ENCODE data around the gene DTNB. TPM values are rescaled to one million over a fixed set of nuclear protein-coding genes. Genes with fewer than 3 reads are reported as not detected.
"Not testable (repeated sequence)": the region's sequence is repeated elsewhere in the genome, so short reads cannot be mapped to it uniquely, and the experiment has no call there.

Gene DTNB
- total and polyA plus RNA-seq, 12 donors, result 4.7 to 27.5 (median 9.4) TPM

DNA sequence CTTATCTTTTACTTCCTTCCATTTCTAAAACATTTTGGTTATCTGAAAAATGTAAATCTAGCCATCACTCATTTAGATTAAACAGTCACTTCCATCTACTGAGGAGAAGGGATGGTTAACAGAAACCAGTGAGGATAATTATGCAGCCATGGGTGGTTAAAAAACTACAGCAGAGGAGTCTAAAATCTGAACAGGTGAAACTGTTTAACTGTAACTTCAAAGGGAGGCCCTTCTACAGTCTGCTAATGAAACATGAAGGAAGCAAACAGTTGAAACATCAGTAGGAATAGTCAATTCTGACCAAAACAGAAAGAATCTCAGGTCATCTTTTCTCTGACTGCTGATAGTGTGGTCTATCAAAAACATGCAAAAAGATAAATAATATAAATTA is 71.0 kb downstream of the DTNB start:
- TF ChIP-seq CTCF (IDR thresholded peaks at IDR 0.05), result no peak
- no peak for TF ChIP-seq POLR2A (IDR thresholded peaks at IDR 0.05)
- Histone ChIP-seq H3K4me1 (replicated peaks in 1 of 2) (no peaks in the 10 kb centered on the region), H3K27me3 (no peaks in the 10 kb centered on the region), H3K27ac (no peak overlapping the region), H3K4me3 (no peak overlapping the region), H3K36me3 (replicated peaks in 1 of 2) (no peaks in the 10 kb centered on the region), H3K9me3 (replicated peaks in 1 of 3) (no peaks in the 10 kb centered on the region)
- intact Hi-C loops (cut with DNase I), result loop anchor here (10.0 kb wide), 2 partner anchors 62 to 72 kb away; partner anchors contain the start of gene DTNB (in 1 of the 2)
- DNase-seq, result no peak

DNA sequence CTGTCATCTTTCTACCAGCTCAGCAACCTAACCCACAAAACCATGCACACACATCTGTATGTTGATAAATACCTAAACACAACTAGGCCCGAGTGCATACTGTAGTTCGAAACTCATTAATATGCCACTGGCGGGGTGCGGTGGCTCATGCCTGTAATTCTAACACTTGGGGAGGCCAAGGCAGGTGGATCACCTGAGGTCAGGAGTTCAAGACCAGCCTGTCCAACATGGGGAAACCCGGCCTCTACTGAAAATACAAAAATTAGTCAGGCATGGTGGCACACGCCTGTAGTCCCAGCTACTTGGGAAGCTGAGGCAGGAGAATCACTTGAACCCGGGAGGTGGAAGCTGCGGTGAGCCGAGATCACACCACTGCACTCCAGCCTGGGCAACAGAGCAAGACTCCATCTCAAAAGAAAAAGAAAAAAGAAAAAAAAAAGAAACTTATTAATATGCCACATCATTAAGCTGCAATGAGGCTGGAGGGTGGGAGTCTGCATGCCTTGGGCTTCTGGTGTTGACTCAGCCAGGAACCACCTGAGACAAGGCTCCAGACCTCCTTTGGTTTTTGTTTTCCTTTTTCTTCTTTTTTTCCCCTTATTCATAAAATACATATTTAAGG is 71.6 kb downstream of the DTNB start:
- intact Hi-C loops (cut with DNase I), result loop anchor here (10.0 kb wide), 2 partner anchors 63 to 73 kb away; partner anchors contain the start of gene DTNB (in 1 of the 2)
- not testable (repeated sequence) for H3K27me3 ChIP-seq; H3K27ac ChIP-seq; DNase-seq; H3K36me3 ChIP-seq (replicated peaks in 1 of 2); H3K4me1 ChIP-seq (replicated peaks in 1 of 2); H3K9me3 ChIP-seq (replicated peaks in 1 of 3); H3K4me3 ChIP-seq
- 93 to 97% (median 95%) methylated on average over 9 of the region's 9 CpGs for WGBS, 4 donors

- Histone ChIP-seq H3K36me3 (replicated peaks in 1 of 2) (no peaks in the 10 kb centered on the region), H3K27ac (no peak overlapping the region), H3K9me3 (replicated peaks in 1 of 3) (no peaks in the 10 kb centered on the region), H3K27me3 (no peaks in the 10 kb centered on the region), H3K4me3 (no peak overlapping the region), H3K4me1 (replicated peaks in 1 of 2) (no peaks in the 10 kb centered on the region)
- TF ChIP-seq POLR2A (IDR thresholded peaks at IDR 0.05) (no peak), CTCF (IDR thresholded peaks at IDR 0.05) (no peak)
- intact Hi-C loops (cut with DNase I), result no loop called here
- 87 to 93% (median 89%) methylated on average over 4 of the region's 4 CpGs for WGBS, 4 donors
- DNase-seq, result no peak
Measured at GRCh38 chr2:25598911-25599310, 74.5 kb downstream of the DTNB start.

- Histone ChIP-seq H3K4me1 (replicated peaks in 1 of 2) (no peaks in the 10 kb centered on the region), H3K27ac (no peak overlapping the region), H3K36me3 (replicated peaks in 1 of 2) (no peaks in the 10 kb centered on the region), H3K9me3 (replicated peaks in 1 of 3) (no peaks in the 10 kb centered on the region), H3K4me3 (no peak overlapping the region), H3K27me3 (no peaks in the 10 kb centered on the region)
- intact Hi-C loops (cut with DNase I), result no loop called here
- no peak for DNase-seq
- 98 to 100% (median 99%) methylated on average over 2 of the region's 2 CpGs for WGBS, 4 donors
- TF ChIP-seq POLR2A (IDR thresholded peaks at IDR 0.05) (no peak), CTCF (IDR thresholded peaks at IDR 0.05) (no peak)
Measured at GRCh38 chr2:25598332-25598731, 75.0 kb downstream of the DTNB start.

DNA sequence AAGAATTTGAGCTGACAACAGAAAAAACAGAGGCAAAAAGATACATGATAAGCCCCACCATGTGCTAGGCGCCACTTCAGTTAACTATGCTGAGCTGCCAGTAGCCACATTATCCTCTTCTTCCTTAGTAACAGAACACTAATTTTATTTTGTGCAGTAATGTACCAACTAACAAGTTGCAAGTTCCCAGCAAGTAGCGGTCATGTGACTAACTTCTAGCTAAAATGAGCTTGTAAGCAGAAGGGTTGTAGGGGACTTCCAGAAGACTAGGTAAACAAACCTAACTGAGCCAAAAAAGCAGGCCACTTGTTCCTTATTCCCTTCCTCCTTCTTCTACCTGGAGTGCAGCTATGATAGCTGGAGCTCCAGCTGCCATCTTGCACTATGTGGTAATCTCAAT is 75.5 kb downstream of the DTNB start:
- TF ChIP-seq POLR2A (IDR thresholded peaks at IDR 0.05), result no peak
- TF ChIP-seq CTCF (IDR thresholded peaks at IDR 0.05), result no peak
- Histone ChIP-seq H3K27ac (no peak overlapping the region), H3K4me3 (no peak overlapping the region), H3K4me1 (replicated peaks in 1 of 2) (no peaks in the 10 kb centered on the region), H3K27me3 (no peaks in the 10 kb centered on the region), H3K9me3 (replicated peaks in 1 of 3) (no peaks in the 10 kb centered on the region), H3K36me3 (replicated peaks in 1 of 2) (no peaks in the 10 kb centered on the region)
- 96 to 100% (median 97%) methylated on average over 2 of the region's 2 CpGs for WGBS, 4 donors
- no peak for DNase-seq
- intact Hi-C loops (cut with DNase I), result no loop called here
